HepG2 (cell line): Measurements from ENCODE around the gene TLR9. TPM values are rescaled to one million over a fixed set of nuclear protein-coding genes. Genes with fewer than 3 reads are reported as not detected.
A peak's percentile ranks its signal among the peaks of the same experiment; 100 is the strongest.

ENCODE experiments used
- ATAC-seq: fragments of 200-7000 bp; cut with Tn5 transposase; 3 replicates; pipeline ENCODE4 v1.9.1; 2020; ENCODE audit warnings: mild to moderate bottlenecking, moderate library complexity
- BruUV-seq: library from RNA; stranded (reverse); fragments of 400-500 nt; replicated peaks from 2 replicates; lab custom pipeline; 2021; lab: Mats Ljungman, UMichigan
- CTCF ChIA-PET: fragments of 300-600 bp; formaldehyde crosslinking; extraction: SDS; loops from one replicate; lab custom pipeline; 2021; ENCODE audit warnings: low total read pairs, inconsistent platforms, low intra/inter-chr PET ratio; lab: Yijun Ruan, JAX
- POLR2A ChIA-PET: fragments of 350-600 bp; sonication (Branson Sonifier 250); formaldehyde crosslinking; loops from one replicate; lab custom pipeline; 2020; ENCODE audit warnings: antibody characterized with exemption, inconsistent platforms; lab: Yijun Ruan, JAX
- DNase-seq: peaks from one replicate; pipeline ENCODE4 v3.0.0-alpha.2; 2015; ENCODE audit warnings: low spot score
- FAIRE-seq: peaks from 3 replicates; lab custom pipeline; 2011; peaks lifted over from hg19 to GRCh38; lab: Jason Lieb, UNC
- H2AFZ ChIP-seq: one replicate; pipeline ENCODE4 v1.6.1; 2011; ENCODE audit warnings: low read length, inconsistent platforms
- H3K27ac ChIP-seq: fragments of 300-600 bp; 3 replicates; pipeline ENCODE4 v1.8.0; 2011; ENCODE audit warnings: mixed run types, mild to moderate bottlenecking, mixed read lengths, low read length, inconsistent platforms; ENCODE audit not compliant: insufficient read depth; ENCODE audit errors: extremely low read length
- H3K27me3 ChIP-seq, 2 experiments: fragments of 200-600 bp in 1 of 2; 2 replicates in 1 of 2; 3 replicates in 1 of 2; pipeline versions ENCODE4 v1.6.0 to v1.8.0; 2011; ENCODE audit warnings: low read length in 2 of 2, mild to moderate bottlenecking in 2 of 2, moderate library complexity in 2 of 2, inconsistent platforms in 1 of 2; ENCODE audit not compliant: insufficient read depth in 2 of 2, control insufficient read depth in 1 of 2
- H3K36me3 ChIP-seq, 2 experiments: fragments of 200-600 bp in 1 of 2; replicated peaks in 1 of 2; 2 replicates in 1 of 2; 3 replicates in 1 of 2; pipeline versions ENCODE4 v1.5.1 to v1.8.0; 2011; ENCODE audit warnings: low read length in 2 of 2, inconsistent platforms in 1 of 2; ENCODE audit not compliant: insufficient read depth in 2 of 2, control insufficient read depth in 1 of 2
- H3K4me1 ChIP-seq: 2 replicates; pipeline ENCODE4 v1.5.1; 2012; ENCODE audit warnings: low read length, inconsistent platforms; ENCODE audit not compliant: insufficient read depth
- H3K4me2 ChIP-seq: 2 replicates; pipeline ENCODE4 v1.6.0; 2011; ENCODE audit warnings: low read depth, low read length, inconsistent platforms
- H3K4me3 ChIP-seq, 3 experiments: fragments of 200-600 bp in 1 of 3; sonication (generic), shearing (Covaris generic) in 1 of 3; replicated peaks in 1 of 3; 2 replicates each; pipeline ENCODE4 v1.5.1; 2011 to 2016; ENCODE audit warnings: low read length in 3 of 3, inconsistent platforms in 2 of 3, low read depth in 2 of 3, mild to moderate bottlenecking in 2 of 3, control low read depth in 1 of 3, mixed read lengths in 1 of 3; ENCODE audit not compliant: insufficient read depth in 1 of 3
- H3K79me2 ChIP-seq: one replicate; pipeline ENCODE4 v1.6.1; 2011; ENCODE audit warnings: low read length, inconsistent platforms; ENCODE audit not compliant: insufficient read depth
- H3K9ac ChIP-seq: 2 replicates; pipeline ENCODE4 v1.6.0; 2011; ENCODE audit warnings: mild to moderate bottlenecking, low read depth, low read length, inconsistent platforms; ENCODE audit not compliant: insufficient read depth
- H3K9me3 ChIP-seq: 2 replicates; pipeline ENCODE4 v1.5.1; 2012; ENCODE audit warnings: mild to moderate bottlenecking, low read length
- H4K20me1 ChIP-seq: 2 replicates; pipeline ENCODE4 v1.6.0; 2011; ENCODE audit warnings: inconsistent platforms, mild to moderate bottlenecking, low read length, moderate library complexity; ENCODE audit not compliant: insufficient read depth
- NR1H2 ChIP-seq: sonication (generic); formaldehyde crosslinking; IDR thresholded peaks from 2 replicates; pipeline ENCODE4 v1.8.1; 2022; ENCODE audit warnings: low read depth, missing genetic modification reagents, borderline replicate concordance
- TAF1 ChIP-seq: sonication (generic); formaldehyde crosslinking; IDR thresholded peaks from 2 replicates; pipeline ENCODE4 v1.4.0; 2020; ENCODE audit warnings: missing genetic modification reagents
- ZC3H4 ChIP-seq: sonication (generic); formaldehyde crosslinking; IDR thresholded peaks from 2 replicates; pipeline ENCODE4 v1.4.0; 2020; ENCODE audit warnings: missing genetic modification reagents, borderline replicate concordance
- ZFP36 ChIP-seq: fragments of 150-350 bp; IDR thresholded peaks from 2 replicates; pipeline ENCODE4 v1.6.1; 2018; ENCODE audit warnings: borderline replicate concordance, low read length, low read depth; ENCODE audit not compliant: partially characterized antibody
- ZNF253 ChIP-seq: sonication (generic); formaldehyde crosslinking; IDR thresholded peaks from 2 replicates; pipeline ENCODE4 v1.8.0; 2022; ENCODE audit warnings: mild to moderate bottlenecking, missing genetic modification reagents, borderline replicate concordance
- ZNF34 ChIP-seq: sonication (generic); formaldehyde crosslinking; IDR thresholded peaks from 2 replicates; pipeline ENCODE4 v1.4.0; 2020; ENCODE audit warnings: mild to moderate bottlenecking, missing genetic modification reagents, borderline replicate concordance
- ZNF431 ChIP-seq: sonication (generic); formaldehyde crosslinking; IDR thresholded peaks from 2 replicates; pipeline ENCODE4 v1.9.0; 2022; ENCODE audit warnings: missing genetic modification reagents, low read depth, mild to moderate bottlenecking, borderline replicate concordance
- ZNF567 ChIP-seq: sonication (generic); formaldehyde crosslinking; IDR thresholded peaks from 2 replicates; pipeline ENCODE4 v1.8.1; 2023; ENCODE audit warnings: mild to moderate bottlenecking, missing genetic modification reagents, borderline replicate concordance
- ZNF772 ChIP-seq: sonication (generic); formaldehyde crosslinking; IDR thresholded peaks from 2 replicates; pipeline ENCODE4 v1.5.0; 2020; ENCODE audit warnings: mild to moderate bottlenecking, missing genetic modification reagents
- WGBS: methylation state at CpG from one replicate; pipeline ENCODE4 v1.1.6; 2017; ENCODE audit warnings: low lambda C conversion rate; 5-methylcytosine and 5-hydroxymethylcytosine counted together
- in situ Hi-C: cut with HindIII; loops from 2 replicates; pipeline ENCODE4 v1.10.0; 2017; ENCODE audit warnings: low pct_unique_long_range_greater_than_20kb; ENCODE audit not compliant: extremely low pct_ligation_motif_present
- intact Hi-C: fragments of 100-400 bp; cut with micrococcal nuclease; formaldehyde crosslinking; loops from one replicate; pipeline ENCODE4 v1.10.0; 2022; ENCODE audit not compliant: unreplicated experiment
- polyA plus RNA-seq, 8 experiments: library from polyadenylated mRNA; depleted of rRNA in 3 of 8; stranded (reverse) in 7 of 8; unstranded in 1 of 8; fragments of >200 nt; fragmentation: Illumina TruSeq in 4 of 8; extraction: Trizol in 4 of 8; gene quantifications; 2 replicates each; pipeline versions ENCODE4 v1.2.1 to v1.2.3, GENCODE V29; 2011 to 2016; ENCODE audit warnings: low read depth in 4 of 8, missing spikeins in 1 of 8, mixed read lengths in 1 of 8; ENCODE audit not compliant: insufficient read depth in 1 of 8
- total RNA-seq, 5 experiments: library from RNA; depleted of rRNA; stranded (reverse); fragments of >200 nt; fragmentation: Illumina TruSeq; extraction: Trizol; gene quantifications; 2 replicates each; pipeline ENCODE4 v1.2.3, GENCODE V29; 2016; ENCODE audit warnings: low read depth in 1 of 5
- TF ChIP-seq, protein P1 (sequence below): sonication (generic); formaldehyde crosslinking; IDR thresholded peaks from 2 replicates; pipeline ENCODE4 v1.9.0; 2022; ENCODE audit warnings: low read depth, missing genetic modification reagents
- TF ChIP-seq, protein P2 (sequence below): sonication (generic); formaldehyde crosslinking; IDR thresholded peaks from 2 replicates; pipeline ENCODE4 v1.4.0; 2020; ENCODE audit warnings: missing genetic modification reagents
- TF ChIP-seq, protein P3 (sequence below): sonication (generic); formaldehyde crosslinking; IDR thresholded peaks from 2 replicates; pipeline ENCODE4 v1.5.0; 2020; ENCODE audit warnings: missing genetic modification reagents

The TLR9 gene
- total and polyA plus RNA-seq, 2 of the 13 experiments (the other 11 are each of a cell fraction or from before 2014, with no cell fraction given), result not detected

DNA sequence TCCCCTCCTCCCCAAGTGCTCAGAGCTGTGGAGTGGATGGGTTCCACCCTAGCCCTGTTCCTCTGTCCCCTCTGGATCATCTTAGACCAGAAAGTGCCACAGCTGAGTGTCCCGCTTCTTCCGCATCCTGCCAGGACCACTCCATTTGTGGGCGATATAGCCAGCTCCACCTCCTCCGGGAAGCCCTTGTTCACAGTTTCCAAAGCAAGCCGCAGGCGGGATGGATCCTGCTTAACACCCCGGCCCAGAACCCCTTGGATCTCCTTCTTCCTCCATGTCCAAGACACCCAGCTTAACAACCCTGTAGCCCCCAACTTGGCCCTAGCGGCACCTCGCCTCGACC lies 28.0 kb downstream of the TLR9 start:
- POLR2A ChIA-PET, result interaction anchor here (0.8 to 4.3 kb wide), 9 partner anchors 9 to 89 kb away, joined by 3 to 24 read pairs (median 4); partner anchors contain the start of genes GLYCTK and POC1A
- 37% methylated on average over 10 of the region's 10 CpGs for WGBS
- peak overlapping the region; percentile 44 for H3K27ac ChIP-seq
- in situ Hi-C loops, result no loop called here
- peaks cover 66% of the 10 kb centered on the region for H3K4me1 ChIP-seq
- FAIRE-seq, result no peak
- H3K27me3 ChIP-seq, result 0 out of 5 replicates have a peak, but pooled peaks cover 0 to 5% of the 10 kb centered on the region in 2 experiments
- CTCF ChIA-PET, result no interaction called here
- no peak for TF ChIP-seq ZNF567 (CRISPR knock-in tag)
- TF ChIP-seq ZNF34 (CRISPR knock-in tag), result no peak
- TF ChIP-seq ZNF772, result no peak
- no peak for TF ChIP-seq TAF1 (CRISPR knock-in tag)
- TF ChIP-seq, protein P1, sequence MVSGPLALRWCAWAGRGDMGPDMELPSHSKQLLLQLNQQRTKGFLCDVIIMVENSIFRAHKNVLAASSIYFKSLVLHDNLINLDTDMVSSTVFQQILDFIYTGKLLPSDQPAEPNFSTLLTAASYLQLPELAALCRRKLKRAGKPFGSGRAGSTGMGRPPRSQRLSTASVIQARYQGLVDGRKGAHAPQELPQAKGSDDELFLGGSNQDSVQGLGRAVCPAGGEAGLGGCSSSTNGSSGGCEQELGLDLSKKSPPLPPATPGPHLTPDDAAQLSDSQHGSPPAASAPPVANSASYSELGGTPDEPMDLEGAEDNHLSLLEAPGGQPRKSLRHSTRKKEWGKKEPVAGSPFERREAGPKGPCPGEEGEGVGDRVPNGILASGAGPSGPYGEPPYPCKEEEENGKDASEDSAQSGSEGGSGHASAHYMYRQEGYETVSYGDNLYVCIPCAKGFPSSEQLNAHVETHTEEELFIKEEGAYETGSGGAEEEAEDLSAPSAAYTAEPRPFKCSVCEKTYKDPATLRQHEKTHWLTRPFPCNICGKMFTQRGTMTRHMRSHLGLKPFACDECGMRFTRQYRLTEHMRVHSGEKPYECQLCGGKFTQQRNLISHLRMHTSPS (CRISPR knock-in tag), result no peak
- TF ChIP-seq, protein P2, sequence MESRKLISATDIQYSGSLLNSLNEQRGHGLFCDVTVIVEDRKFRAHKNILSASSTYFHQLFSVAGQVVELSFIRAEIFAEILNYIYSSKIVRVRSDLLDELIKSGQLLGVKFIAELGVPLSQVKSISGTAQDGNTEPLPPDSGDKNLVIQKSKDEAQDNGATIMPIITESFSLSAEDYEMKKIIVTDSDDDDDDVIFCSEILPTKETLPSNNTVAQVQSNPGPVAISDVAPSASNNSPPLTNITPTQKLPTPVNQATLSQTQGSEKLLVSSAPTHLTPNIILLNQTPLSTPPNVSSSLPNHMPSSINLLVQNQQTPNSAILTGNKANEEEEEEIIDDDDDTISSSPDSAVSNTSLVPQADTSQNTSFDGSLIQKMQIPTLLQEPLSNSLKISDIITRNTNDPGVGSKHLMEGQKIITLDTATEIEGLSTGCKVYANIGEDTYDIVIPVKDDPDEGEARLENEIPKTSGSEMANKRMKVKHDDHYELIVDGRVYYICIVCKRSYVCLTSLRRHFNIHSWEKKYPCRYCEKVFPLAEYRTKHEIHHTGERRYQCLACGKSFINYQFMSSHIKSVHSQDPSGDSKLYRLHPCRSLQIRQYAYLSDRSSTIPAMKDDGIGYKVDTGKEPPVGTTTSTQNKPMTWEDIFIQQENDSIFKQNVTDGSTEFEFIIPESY (CRISPR knock-in tag), result peak; percentile 15; the same call in 1 of the 2 replicates
- no peak for TF ChIP-seq NR1H2
- no peak for TF ChIP-seq ZNF253 (CRISPR knock-in tag)
- TF ChIP-seq ZNF431, result peak; percentile 28; the same call in 1 of the 2 replicates
- TF ChIP-seq, protein P3, sequence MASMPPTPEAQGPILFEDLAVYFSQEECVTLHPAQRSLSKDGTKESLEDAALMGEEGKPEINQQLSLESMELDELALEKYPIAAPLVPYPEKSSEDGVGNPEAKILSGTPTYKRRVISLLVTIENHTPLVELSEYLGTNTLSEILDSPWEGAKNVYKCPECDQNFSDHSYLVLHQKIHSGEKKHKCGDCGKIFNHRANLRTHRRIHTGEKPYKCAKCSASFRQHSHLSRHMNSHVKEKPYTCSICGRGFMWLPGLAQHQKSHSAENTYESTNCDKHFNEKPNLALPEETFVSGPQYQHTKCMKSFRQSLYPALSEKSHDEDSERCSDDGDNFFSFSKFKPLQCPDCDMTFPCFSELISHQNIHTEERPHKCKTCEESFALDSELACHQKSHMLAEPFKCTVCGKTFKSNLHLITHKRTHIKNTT (CRISPR knock-in tag), result no peak
- TF ChIP-seq ZC3H4 (CRISPR knock-in tag), result 0 out of 2 replicates have a peak, but pooled peaks have one; percentile 44
- no peak for TF ChIP-seq ZFP36
- TF ChIP-seq, all 625 proteins: peak for 3
- peak; percentile 34 for ATAC-seq
- intact Hi-C loops, result loop anchor here (1.0 kb wide), 1 partner anchor 20 kb away; no protein-coding TSS in a partner anchor
- H3K36me3 ChIP-seq, result peaks cover under 1 to 18% of the 10 kb centered on the region in 2 experiments; a peak in 4 of 5 replicates
- peak overlapping the region; percentile 88 for H3K9ac ChIP-seq
- no peak for DNase-seq
- peak overlapping the region; percentile 1 for H2AFZ ChIP-seq
- no peaks in the 10 kb centered on the region for H3K9me3 ChIP-seq
- H4K20me1 ChIP-seq, result no peaks in the 10 kb centered on the region
- H3K4me2 ChIP-seq, result peak overlapping the region; percentile 90
- BruUV-seq, result no TSS peak
- peaks cover 11% of the 10 kb centered on the region for H3K79me2 ChIP-seq
- peak overlapping the region; percentile 50 to 94 (median 59); a peak in 5 of 6 replicates for H3K4me3 ChIP-seq
